Globus pallidus (tissue), 1 donor: ENCODE measurements around the gene SCAMP5.

ENCODE experiments used
- DNase-seq: peaks from one replicate; pipeline ENCODE4 v3.0.0-alpha.2; 2015; ENCODE audit warnings: low spot score

Gene SCAMP5

DNA sequence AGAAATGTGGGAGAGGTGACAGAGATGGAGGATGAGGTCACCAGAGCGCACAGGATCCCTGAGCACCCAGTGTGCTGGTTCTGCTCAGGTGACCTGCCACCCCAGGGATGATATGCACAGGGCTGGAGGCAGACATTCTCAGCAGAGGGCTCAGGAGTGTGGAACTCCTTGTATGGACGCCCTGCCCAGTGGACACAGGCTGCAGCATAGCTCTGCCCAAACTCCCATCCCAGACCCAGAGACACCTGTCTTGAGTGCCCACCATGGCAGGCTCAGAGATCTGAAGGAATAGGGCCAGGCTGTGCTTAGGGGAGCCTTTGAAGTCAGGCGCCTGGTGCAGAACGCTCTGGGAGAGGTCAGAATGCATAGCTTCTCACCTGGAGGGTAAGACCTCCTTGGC is 75.3 kb downstream of the SCAMP5 start:
- DNase-seq = no peak
